ENCODE results near the gene WNK4. TPM values are rescaled to one million over a fixed set of nuclear protein-coding genes. Genes with fewer than 3 reads are reported as not detected.
A peak's percentile ranks its signal among the peaks of the same experiment; 100 is the strongest.

WNK4 gene
- total and polyA plus RNA-seq, 9 of the 15 experiments (the other 6 are each of a cell fraction or from before 2014, with no cell fraction given): 0.32 to 25.8 (median 4.5) TPM

- TF ChIP-seq TEAD1 (CRISPR knock-in tag; IDR thresholded peaks at IDR 0.05): no peak
- TF ChIP-seq DPF2 (IDR thresholded peaks at IDR 0.05): peak; percentile 62
- TF ChIP-seq MTA1 (IDR thresholded peaks at IDR 0.05; ENCODE audit: borderline replicate concordance): peak; percentile 48; the same call in 1 of the 2 replicates
- TF ChIP-seq ZNF23 (CRISPR knock-in tag; IDR thresholded peaks at IDR 0.05): 0 out of 2 replicates have a peak, but pooled peaks have one; percentile 35
- no peak; the same call in 1 of the 2 replicates for TF ChIP-seq REST (IDR thresholded peaks at IDR 0.05; ENCODE audit: borderline replicate concordance)
- no peak for TF ChIP-seq REST (CRISPR knock-in tag; IDR thresholded peaks at IDR 0.05; ENCODE audit: low read depth)
- peak; percentile 22; the same call in 1 of the 2 replicates for TF ChIP-seq NFIC (IDR thresholded peaks at IDR 0.05)
- no peak for TF ChIP-seq ZNF57 (CRISPR knock-in tag; IDR thresholded peaks at IDR 0.05)
- peak; percentile 40 to 65; a peak in 2 of 4 replicates for TF ChIP-seq RCOR1 (IDR thresholded peaks at IDR 0.05; ENCODE audit: borderline replicate concordance in 1 of 2, low read depth in 2 of 2, low read length in 2 of 2)
- TF ChIP-seq SMARCA4 (IDR thresholded peaks at IDR 0.05): peak; percentile 31; the same call in 1 of the 2 replicates
- TF ChIP-seq, protein P1, sequence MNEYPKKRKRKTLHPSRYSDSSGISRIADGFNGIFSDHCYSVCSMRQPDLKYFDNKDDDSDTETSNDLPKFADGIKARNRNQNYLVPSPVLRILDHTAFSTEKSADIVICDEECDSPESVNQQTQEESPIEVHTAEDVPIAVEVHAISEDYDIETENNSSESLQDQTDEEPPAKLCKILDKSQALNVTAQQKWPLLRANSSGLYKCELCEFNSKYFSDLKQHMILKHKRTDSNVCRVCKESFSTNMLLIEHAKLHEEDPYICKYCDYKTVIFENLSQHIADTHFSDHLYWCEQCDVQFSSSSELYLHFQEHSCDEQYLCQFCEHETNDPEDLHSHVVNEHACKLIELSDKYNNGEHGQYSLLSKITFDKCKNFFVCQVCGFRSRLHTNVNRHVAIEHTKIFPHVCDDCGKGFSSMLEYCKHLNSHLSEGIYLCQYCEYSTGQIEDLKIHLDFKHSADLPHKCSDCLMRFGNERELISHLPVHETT (CRISPR knock-in tag; conservative IDR thresholded peaks at IDR 0.05 in 1 of 2, IDR thresholded peaks at IDR 0.05 in 1 of 2): 0 out of 4 replicates have a peak, but pooled peaks of 1 of the 2 experiments have one; percentile 24
- peak; percentile 81 for TF ChIP-seq ARID1B (IDR thresholded peaks at IDR 0.05)
- TF ChIP-seq RAD21 (CRISPR knock-in tag; conservative IDR thresholded peaks at IDR 0.05 in 1 of 2, IDR thresholded peaks at IDR 0.05 in 1 of 2): peak in 1 of 2 experiments; percentile 37; a peak in 2 of 4 replicates
- TF ChIP-seq EP300 (IDR thresholded peaks at IDR 0.05; ENCODE audit: low read length): peak; percentile 83
- TF ChIP-seq UBTF (IDR thresholded peaks at IDR 0.05; ENCODE audit: borderline replicate concordance in 1 of 2, low read depth in 2 of 2, low read length in 2 of 2): no peak
Observed at GRCh38 chr17:42775534-42776098, 4.8 kb upstream of the WNK4 start (continued).

All from K562 (cell line).